Measurements from ENCODE around the gene SFSWAP. TPM values are rescaled to one million over a fixed set of nuclear protein-coding genes. Genes with fewer than 3 reads are reported as not detected.
"Not testable (repeated sequence)": the region's sequence is repeated elsewhere in the genome, so short reads cannot be mapped to it uniquely, and the experiment has no call there.

SFSWAP gene
- total RNA-seq = 20.8 and 26.3 TPM in 2 replicates

DNA sequence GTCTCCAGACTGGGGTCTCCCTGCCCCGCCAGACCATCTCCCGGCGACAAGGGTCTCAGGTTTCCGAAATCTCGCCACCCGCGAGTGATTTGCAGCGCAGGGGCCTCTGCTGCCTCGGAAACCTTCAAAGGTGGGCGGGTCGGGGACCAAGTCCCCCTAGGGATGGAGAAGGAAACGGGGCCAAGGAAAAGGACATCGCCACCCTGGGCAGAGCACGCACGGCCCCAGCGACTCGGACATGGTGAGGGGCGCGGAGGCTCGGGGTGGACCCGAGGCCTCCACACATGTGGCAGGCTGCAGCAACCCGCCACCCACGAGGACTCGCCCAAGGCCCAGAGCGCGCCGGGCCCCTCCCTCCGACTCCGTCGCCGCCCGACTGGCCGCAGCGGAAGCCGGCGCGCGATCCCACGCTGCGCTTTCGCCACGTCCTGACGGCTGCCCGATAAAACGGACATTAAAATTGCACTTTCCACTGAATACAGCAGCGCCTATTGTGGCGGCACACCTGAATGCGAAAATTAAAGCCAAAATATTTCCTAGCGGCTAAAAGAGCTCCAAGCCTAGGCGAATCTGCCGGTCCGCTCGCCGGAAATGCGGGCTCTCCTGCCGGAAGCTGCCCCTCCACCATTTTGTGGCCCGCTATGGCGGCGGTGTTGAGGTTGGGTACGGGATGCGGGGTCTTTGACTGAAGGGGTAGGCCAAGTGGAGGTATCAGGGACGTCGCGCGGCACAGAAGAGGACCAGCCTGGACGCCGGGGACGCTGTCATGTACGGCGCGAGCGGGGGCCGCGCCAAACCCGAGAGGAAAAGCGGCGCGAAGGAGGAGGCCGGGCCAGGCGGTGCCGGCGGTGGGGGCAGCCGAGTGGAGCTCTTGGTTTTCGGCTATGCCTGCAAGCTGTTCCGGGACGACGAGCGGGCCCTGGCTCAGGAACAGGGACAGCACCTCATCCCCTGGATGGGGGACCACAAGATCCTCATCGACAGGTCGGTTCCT, at the start of gene SFSWAP:
TSS of gene SFSWAP (plus strand) at position 627 of the 994 bp plus-strand sequence. CDS start at position 767, 140 bp downstream.
- DNase-seq (ENCODE audit: low read depth, low spot score) = peak; percentile 20

DNA sequence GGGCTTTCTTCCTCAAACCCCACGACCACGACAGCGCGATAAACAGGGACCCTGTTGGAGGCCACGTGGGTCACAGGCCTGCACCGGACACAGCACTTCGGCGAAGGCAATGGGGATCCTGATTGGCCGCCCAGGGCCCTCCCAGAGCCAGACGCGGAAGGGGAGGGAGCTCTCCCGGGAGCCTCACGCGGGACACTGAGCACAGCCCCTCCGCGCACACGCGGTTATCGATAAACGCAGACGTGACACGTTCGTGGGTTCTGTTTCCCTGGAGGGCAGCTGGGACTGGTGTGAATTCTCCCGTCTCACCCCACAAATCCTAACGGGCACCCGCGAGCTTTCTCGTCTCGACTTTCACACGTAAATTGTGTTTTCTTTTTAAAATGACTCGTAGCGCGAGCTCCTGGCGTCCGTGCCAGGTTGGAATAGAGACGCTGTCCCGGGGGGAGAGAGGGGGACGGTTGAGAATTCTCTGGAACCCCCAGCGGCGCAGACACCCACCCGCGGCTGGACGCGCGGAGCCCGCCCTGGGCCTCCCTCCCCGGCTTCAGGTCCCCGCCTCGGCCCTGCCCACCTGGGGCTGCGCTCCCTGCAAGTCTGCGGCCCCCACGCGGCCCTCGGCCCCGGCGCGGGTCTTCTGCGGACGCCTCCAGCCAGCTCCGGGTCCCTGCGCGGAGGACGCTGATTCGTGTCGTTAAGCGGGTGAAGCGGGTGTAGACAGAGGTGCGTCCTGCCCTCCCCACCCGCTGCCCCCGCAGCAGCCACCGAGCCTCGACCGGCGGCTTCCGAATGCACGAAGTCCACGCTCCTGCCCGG, 49.5 kb upstream of the SFSWAP start:
- DNase-seq (ENCODE audit: low read depth, low spot score) = not testable (repeated sequence)

- DNase-seq (ENCODE audit: low read depth, low spot score) = not testable (repeated sequence)
Observed at GRCh38 chr12:131661986-131662288, 49.0 kb upstream of the SFSWAP start.

- not testable (repeated sequence) for DNase-seq (ENCODE audit: low read depth, low spot score)
Observed at GRCh38 chr12:131662346-131662745, 48.5 kb upstream of the SFSWAP start.

DNA sequence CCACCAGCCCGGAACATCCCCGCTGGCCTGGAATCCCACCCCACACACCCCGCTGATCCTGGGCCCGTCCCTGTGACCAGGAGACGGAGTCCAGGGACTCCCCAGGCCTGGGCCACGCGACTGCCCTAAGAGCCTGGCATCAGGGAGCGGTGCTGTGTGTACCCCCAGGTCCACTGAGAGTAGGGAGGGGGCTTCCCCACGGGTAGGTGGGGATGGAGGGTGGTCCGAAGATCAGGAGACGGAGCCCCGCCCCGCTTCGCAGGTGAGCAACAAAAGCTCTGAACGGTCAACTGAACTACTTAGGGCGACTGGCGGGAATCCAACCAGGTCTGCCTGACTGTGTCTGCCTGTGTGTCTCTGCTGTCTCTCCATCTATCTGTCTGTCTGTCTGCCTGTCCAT, 45.2 kb upstream of the SFSWAP start:
- DNase-seq (ENCODE audit: low read depth, low spot score) = not testable (repeated sequence)

GRCh38 chr12:131666486-131666885, 44.4 kb upstream of the SFSWAP start:
- not testable (repeated sequence) for DNase-seq (ENCODE audit: low read depth, low spot score)

GRCh38 chr12:131666978-131667601, 43.8 kb upstream of the SFSWAP start:
- not testable (repeated sequence) for DNase-seq (ENCODE audit: low read depth, low spot score)

DNA sequence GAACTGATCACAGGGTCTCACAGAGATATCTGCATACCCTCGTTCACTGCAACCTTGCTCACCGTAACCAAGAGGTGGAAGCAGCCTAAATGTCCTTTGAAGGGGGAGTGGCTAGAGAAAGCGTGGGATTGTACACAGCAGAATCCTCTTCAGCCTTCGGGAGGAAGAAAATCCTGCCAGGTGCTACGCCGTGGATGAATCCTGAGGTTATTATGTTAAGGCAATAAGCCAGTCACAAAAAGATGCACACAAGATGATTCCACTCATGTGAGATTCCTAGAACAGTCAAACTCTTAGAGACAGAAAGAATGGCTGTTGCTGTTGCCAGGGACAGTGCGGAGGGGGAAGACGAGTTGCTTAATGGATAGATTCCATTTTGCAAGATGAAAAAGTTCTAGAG, 39.6 kb upstream of the SFSWAP start:
- DNase-seq (ENCODE audit: low read depth, low spot score) = no peak

DNA sequence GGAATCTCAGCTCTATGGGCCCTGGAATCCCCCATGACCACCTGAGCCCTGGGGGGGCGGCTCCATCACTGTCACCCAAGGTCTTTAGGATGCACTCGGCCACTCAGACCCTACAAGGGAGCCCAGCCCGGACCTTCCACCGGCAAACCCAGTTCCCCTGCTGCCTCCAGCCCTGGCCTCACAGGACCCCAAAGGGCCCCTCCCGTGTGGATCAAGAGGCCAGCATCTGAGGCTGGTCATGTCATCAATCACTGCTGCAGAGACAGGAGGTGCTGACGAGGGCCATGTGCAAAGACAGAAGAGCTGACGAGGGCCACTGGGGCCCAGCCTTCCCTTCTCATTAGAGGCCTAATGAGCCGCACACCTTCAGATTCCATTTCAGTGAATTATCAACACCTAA, 39.0 kb upstream of the SFSWAP start:
- no peak for DNase-seq (ENCODE audit: low read depth, low spot score)

GRCh38 chr12:131672311-131672940, 38.5 kb upstream of the SFSWAP start:
- no peak for DNase-seq (ENCODE audit: low read depth, low spot score)

GRCh38 chr12:131672941-131673887, 37.7 kb upstream of the SFSWAP start:
- DNase-seq (ENCODE audit: low read depth, low spot score) = no peak

GRCh38 chr12:131673888-131674257, 37.0 kb upstream of the SFSWAP start:
- DNase-seq (ENCODE audit: low read depth, low spot score) = no peak

DNA sequence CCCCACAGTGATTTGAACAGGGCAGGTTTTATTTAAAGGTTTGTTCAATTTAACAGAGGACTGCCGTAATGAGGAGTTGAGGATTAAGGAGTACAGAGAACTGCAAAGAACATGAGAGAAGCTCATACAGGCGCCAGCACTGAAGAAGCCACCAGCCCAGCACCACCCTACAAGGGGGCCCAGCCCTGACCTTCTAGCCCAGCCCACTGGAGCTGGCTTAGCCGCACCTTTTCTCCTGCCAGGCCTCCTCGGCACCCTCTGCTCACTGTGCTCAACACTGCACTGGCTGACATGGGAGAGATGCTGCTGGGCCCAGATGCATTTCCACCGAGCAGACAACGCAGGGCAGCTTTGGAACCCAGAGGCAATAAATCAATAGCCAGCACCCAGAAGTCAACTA, 36.5 kb upstream of the SFSWAP start:
- DNase-seq (ENCODE audit: low read depth, low spot score) = no peak

GRCh38 chr12:131675126-131676080, 35.5 kb upstream of the SFSWAP start:
- DNase-seq (ENCODE audit: low read depth, low spot score) = no peak

- no peak for DNase-seq (ENCODE audit: low read depth, low spot score)
Observed at GRCh38 chr12:131676544-131676943, 34.3 kb upstream of the SFSWAP start.

GRCh38 chr12:131677067-131677466, 33.8 kb upstream of the SFSWAP start:
- not testable (repeated sequence) for DNase-seq (ENCODE audit: low read depth, low spot score)

- no peak for DNase-seq (ENCODE audit: low read depth, low spot score)
Observed at GRCh38 chr12:131677699-131678098, 33.2 kb upstream of the SFSWAP start.

DNA sequence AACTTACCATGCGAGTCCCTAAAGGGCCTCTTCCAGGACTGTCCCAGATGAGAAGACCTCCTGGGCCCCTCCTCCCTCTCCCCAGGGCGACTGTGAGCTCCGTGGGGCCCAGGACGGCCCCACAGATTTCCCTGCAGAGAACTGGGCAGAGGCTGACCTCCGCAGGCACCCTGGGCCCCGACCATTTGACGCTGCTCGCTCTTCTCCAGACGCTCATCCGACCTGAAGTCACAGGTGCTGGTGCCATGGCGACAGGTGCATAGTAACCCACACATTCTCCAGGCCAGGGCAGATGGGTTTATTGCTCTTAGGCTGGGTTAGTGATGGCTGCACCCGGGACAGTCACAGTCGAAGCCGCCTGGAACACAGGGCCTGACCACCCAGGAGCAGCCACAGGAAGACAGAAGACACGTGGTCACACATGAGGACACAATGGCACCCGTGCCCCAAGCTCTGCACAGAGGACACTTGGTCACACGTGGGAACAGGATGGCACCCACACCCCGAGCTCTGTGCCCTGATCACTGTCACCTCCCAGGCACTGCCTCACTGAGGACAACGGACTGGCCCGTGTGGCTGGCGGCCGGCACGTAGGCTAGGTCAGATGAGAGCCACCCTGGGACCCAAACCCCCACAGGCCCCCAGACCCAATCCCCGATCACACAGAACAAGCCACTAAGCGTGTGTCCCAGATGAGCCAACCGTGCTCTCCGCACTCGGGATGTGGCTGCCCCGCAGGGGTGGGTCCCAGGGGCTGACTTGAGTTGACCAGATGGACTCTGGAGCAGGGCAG, 32.3 kb upstream of the SFSWAP start:
- DNase-seq (ENCODE audit: low read depth, low spot score) = not testable (repeated sequence)
